HL-60 (cell line): Measurements from ENCODE around the gene XYLT1.

ENCODE experiments used
- DNase-seq, 2 experiments: peaks; one replicate each; pipeline ENCODE4 v3.0.0-alpha.2; 2010 to 2020; ENCODE audit warnings: low read depth in 1 of 2, low spot score in 1 of 2
- H3K27ac ChIP-seq: fragments of 250-450 bp; sonication (Bioruptor Pico); replicated peaks from 2 replicates; pipeline ENCODE4 v1.5.1; 2020; ENCODE audit warnings: mild to moderate bottlenecking, moderate library complexity
- H3K27me3 ChIP-seq: fragments of 250-450 bp; sonication (Bioruptor Pico); 2 replicates; pipeline ENCODE4 v1.5.1; 2021; ENCODE audit warnings: mild to moderate bottlenecking, moderate library complexity; ENCODE audit not compliant: insufficient read depth, poor library complexity, severe bottlenecking
- H3K4me3 ChIP-seq: replicated peaks from 2 replicates; pipeline ENCODE4 v1.5.1; 2011; ENCODE audit warnings: mild to moderate bottlenecking, control low read depth, low read length; ENCODE audit not compliant: insufficient read depth
- GABPA ChIP-seq: IDR thresholded peaks from 2 replicates; pipeline ENCODE4 v1.6.1; 2012; ENCODE audit warnings: low read depth
- POLR2AphosphoS5 ChIP-seq: IDR thresholded peaks from 2 replicates; pipeline ENCODE4 v1.6.1; 2012; ENCODE audit warnings: low read depth
- REST ChIP-seq: IDR thresholded peaks from 2 replicates; pipeline ENCODE4 v1.6.1; 2012; ENCODE audit warnings: low read depth; ENCODE audit not compliant: insufficient replicate concordance
- SPI1 ChIP-seq: IDR thresholded peaks from 2 replicates; pipeline ENCODE4 v1.6.1; 2012; ENCODE audit warnings: low read depth, mild to moderate bottlenecking, borderline replicate concordance
- TF ChIP-seq, protein P1 (sequence below): IDR thresholded peaks from one replicate; pipeline ENCODE4 v1.5.1; 2011; ENCODE audit warnings: low read length, control low read depth, inconsistent platforms; ENCODE audit not compliant: insufficient read depth

Gene XYLT1

GRCh38 chr16:17331071-17331607, 139.6 kb downstream of the XYLT1 start:
- Histone ChIP-seq H3K27ac (no peak overlapping the region), H3K27me3 (no peaks in the 10 kb centered on the region), H3K4me3 (no peak overlapping the region)
- DNase-seq: no peak
- no peak for TF ChIP-seq POLR2AphosphoS5

DNA sequence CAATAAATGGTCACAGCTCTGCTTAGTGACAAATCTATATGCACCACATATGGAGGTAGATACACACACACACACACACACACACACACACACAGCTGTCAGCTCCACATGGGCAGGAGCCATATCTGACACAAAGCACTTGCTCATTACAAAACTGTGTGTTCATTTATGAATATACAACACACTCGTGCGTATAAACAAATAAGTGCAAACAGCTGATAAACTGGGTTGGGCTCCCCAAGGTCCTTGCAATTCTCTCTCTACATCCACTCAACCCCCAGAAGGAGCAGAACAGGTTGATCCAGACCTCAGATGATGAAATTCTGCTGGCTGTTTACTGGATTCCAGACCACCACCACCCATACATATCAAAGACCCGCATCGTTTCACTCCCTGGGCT, 140.7 kb downstream of the XYLT1 start:
- TF ChIP-seq POLR2AphosphoS5 (no peak), SPI1 (no peak), REST (no peak), GABPA (no peak)
- TF ChIP-seq, protein P1, sequence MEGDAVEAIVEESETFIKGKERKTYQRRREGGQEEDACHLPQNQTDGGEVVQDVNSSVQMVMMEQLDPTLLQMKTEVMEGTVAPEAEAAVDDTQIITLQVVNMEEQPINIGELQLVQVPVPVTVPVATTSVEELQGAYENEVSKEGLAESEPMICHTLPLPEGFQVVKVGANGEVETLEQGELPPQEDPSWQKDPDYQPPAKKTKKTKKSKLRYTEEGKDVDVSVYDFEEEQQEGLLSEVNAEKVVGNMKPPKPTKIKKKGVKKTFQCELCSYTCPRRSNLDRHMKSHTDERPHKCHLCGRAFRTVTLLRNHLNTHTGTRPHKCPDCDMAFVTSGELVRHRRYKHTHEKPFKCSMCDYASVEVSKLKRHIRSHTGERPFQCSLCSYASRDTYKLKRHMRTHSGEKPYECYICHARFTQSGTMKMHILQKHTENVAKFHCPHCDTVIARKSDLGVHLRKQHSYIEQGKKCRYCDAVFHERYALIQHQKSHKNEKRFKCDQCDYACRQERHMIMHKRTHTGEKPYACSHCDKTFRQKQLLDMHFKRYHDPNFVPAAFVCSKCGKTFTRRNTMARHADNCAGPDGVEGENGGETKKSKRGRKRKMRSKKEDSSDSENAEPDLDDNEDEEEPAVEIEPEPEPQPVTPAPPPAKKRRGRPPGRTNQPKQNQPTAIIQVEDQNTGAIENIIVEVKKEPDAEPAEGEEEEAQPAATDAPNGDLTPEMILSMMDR: no peak

DNA sequence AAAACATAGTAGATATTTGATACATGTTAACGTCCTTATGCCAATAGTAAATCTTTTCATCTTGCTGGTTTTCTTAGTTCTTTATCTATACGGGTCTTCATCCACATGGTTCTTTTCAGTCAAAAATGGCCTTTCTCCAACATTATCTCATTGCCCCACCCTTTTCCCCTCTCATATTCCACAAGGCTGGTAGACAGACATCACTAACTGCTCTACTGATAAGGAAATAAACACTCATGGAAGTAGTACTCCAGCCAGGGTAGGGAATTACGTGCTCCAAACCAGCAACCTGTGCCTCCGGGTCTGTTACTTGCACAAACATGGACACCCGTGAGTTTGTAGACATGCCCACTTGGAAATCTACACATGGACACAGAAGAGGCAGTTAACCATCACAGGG, 141.4 kb downstream of the XYLT1 start:
- TF ChIP-seq SPI1 (no peak), POLR2AphosphoS5 (no peak), GABPA (no peak), REST (no peak)
- TF ChIP-seq, protein P1: no peak
- H3K27ac ChIP-seq: no peak overlapping the region

More for the DNA sequence above, 140.7 kb downstream of the XYLT1 start:
- no peak overlapping the region for H3K4me3 ChIP-seq
- no peak overlapping the region for H3K27ac ChIP-seq
- no peaks in the 10 kb centered on the region for H3K27me3 ChIP-seq
- DNase-seq: no peak

DNA sequence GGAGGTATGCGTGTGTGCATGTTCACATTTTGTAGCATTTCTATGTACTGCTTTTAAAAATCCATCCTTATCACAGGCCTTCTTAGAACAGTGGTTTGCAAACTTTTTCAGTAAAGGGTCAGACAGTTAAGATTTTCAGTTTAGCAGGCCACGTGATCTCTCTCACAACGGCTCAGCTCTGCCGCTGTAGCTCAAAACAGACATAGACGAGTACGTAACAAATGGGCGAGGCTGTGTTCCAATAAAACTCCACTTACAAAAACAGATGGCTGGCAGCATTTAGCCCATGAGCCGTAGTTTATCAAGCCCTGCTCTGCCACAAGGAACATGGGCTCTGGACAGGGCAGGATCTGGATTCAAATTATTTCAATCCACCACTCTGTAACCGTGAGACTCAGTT, 141.8 kb downstream of the XYLT1 start:
- Histone ChIP-seq H3K4me3 (no peak overlapping the region), H3K27me3 (no peaks in the 10 kb centered on the region), H3K27ac (no peak overlapping the region)
- DNase-seq: no peak
- TF ChIP-seq SPI1 (no peak), GABPA (no peak), REST (no peak), POLR2AphosphoS5 (no peak)
- TF ChIP-seq, protein P1: no peak

More for the DNA sequence above, 141.4 kb downstream of the XYLT1 start:
- no peaks in the 10 kb centered on the region for H3K27me3 ChIP-seq
- no peak overlapping the region for H3K4me3 ChIP-seq
- no peak for DNase-seq
